NCI-H1417 (cell line): ENCODE results near the gene RUNX2.
A peak's percentile ranks its signal among the peaks of the same experiment; 100 is the strongest.

Experiments used
- DNase-seq, 3 experiments: peaks; one replicate each; lab custom pipeline; 2025; lab: John Stamatoyannopoulos, UW

RUNX2 gene

DNA sequence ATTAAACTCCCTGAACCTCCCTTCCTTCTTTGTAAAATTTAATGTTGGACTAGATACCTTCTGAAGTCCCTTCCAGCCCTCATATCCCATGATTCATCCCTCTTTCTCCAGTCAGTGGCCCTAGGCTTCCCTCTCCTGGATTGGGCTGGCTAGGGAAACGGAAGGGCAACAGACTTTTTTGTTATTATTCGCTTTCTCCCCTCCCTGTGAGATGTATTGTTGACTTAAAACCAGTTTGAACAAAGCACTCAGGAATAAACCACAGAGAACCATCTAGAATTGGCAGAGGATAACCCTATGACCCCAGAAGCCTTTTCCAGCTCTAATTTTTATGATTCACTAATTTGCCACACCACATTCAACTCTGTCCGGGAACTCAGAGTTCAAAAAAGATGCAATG lies 289.3 kb downstream of the RUNX2 start:
- DNase-seq = no peak

GRCh38 chr6:45618259-45618658 lies 290.1 kb downstream of the RUNX2 start:
- no peak for DNase-seq

GRCh38 chr6:45619211-45619760 lies 291.2 kb downstream of the RUNX2 start:
- DNase-seq = no peak

DNA sequence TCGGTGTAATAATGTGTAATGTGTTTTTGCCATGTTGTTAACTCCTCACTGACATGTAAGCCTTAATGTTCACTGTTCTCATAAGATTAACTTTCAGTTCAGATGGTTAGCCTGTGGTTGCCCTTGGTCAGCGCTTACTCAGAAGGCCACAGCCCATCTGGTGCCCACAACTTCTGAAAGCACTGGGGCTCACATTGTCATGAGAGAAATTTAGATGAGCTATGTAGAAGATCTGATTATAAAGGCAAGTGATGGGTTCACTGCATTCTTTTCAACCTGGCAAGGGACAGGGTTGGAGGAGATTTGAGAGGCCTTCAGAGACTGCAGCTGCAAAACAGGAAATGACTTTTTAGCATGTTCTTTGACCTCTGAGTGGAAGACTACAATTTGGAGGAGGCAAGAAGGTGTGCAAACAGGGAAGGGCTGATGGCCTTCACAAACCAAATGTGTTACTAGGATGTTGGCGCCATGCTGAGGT lies 291.9 kb downstream of the RUNX2 start:
- DNase-seq = peak in 1 of 3 experiments; percentile 0

DNA sequence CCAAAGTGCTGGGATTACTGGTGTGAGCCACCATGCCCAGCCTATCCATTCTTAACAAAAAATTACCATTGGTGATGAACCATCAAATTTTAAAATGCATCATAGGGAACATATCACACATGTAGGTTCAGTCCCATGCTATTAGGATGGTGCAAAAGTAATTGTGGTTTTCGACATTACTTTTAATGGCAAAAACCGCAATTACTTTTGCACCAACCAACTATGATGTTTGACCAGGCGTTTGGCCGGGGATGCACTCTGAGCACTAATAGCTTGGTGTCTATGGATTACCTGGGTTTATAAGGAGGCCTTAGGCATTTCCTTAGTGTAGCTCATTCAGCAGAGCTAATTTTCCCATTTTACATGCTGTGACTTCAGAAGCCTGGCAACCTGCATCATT lies 296.1 kb downstream of the RUNX2 start:
- no peak for DNase-seq

GRCh38 chr6:45625191-45625664 lies 297.1 kb downstream of the RUNX2 start:
- no peak for DNase-seq

- no peak for DNase-seq
Measured at GRCh38 chr6:45626087-45626891, 298.2 kb downstream of the RUNX2 start.

DNA sequence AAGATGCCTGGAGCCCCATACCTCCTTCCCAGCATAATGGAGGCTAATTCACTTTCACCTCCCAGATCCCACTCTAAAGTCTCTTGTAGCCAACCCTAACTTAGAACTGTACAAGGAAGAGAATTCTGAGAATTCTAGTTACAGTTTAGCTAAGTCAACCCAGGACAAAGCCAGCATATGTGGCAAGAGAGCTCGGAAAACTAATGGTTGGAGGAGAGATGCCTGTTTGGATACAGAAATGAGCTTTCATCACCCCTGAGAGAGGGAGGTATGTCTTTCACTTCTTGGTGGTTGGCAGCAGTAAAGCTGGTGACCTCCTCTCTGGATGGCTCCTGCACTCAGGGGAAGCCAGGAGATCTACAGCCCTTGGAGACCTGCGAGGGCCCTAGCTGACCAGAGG lies 302.2 kb downstream of the RUNX2 start:
- DNase-seq = peak in 1 of 3 experiments; percentile 29

- peak in 1 of 3 experiments; percentile 45 for DNase-seq
Measured at GRCh38 chr6:45630801-45631200, 302.7 kb downstream of the RUNX2 start.

DNA sequence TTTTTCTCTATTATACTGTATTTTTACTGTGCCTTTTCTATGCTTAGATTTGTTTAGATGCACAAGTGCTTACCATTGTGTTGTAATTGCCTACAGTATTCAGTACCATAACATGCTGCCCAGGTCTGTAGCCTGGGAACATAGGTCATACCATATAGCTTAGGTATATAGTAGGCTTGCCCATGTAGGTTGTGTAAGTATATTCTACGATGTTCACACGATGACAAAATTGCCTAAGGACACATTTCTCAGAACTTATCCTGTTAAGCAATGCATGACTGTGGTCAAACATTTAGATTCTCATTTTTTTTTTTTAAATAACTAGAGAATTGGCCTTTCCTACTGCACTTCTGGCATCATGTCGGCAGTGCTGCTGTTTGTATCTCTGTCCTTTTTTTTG lies 303.3 kb downstream of the RUNX2 start:
- DNase-seq = no peak

DNA sequence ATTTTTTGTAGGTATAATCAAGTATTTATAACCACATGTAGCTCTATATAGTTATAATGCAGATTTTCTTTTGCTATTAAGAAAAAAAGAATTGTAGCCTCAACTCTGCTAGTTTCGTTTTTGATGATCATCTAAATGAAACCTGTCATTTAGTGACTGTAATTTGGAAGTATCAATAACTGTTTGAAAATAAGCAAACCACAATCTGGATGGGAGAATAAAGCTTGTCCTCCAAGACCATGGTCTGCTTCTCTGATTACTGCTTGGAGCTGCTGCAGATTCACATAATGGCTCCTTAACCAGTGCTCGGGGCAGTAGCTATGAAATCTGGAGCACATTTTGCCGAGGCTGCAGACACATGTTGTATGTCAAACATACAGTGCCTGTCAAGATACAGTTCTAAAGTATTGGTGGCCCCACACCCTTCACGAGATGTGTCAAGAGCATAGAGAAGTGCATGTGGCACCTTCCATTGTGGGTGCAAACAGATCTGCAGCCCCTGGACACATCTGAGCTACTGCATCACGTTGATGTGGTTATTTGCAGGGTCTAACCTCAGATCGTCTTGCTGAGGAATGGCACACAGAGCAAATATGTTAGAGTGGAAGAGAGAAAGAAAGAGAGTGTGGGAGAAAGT lies 305.3 kb downstream of the RUNX2 start:
- DNase-seq = no peak

GRCh38 chr6:45634231-45634630 lies 306.1 kb downstream of the RUNX2 start:
- no peak for DNase-seq

- DNase-seq = no peak
Measured at GRCh38 chr6:45635284-45635867, 307.2 kb downstream of the RUNX2 start.

DNA sequence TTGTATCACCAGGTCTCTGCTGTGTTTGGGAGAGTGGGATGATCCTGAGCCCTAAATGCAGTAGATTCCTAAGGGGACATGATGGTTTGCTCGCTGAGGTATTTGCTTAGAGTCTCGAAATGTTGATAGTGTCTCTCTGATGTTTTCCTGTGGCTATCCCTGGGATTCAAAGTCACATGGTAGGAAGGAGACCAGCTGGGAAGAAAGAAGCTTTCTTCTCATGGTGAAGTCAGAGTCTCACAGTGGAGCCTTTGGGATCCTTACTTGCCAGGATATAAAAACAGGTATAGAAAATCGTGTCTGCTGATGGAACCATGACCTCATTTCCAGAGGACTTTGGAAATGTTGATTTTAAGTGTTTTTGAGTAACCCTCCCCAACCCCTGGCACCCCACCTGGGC lies 308.9 kb downstream of the RUNX2 start:
- no peak for DNase-seq

- no peak for DNase-seq
Measured at GRCh38 chr6:45637611-45638257, 309.6 kb downstream of the RUNX2 start.

DNA sequence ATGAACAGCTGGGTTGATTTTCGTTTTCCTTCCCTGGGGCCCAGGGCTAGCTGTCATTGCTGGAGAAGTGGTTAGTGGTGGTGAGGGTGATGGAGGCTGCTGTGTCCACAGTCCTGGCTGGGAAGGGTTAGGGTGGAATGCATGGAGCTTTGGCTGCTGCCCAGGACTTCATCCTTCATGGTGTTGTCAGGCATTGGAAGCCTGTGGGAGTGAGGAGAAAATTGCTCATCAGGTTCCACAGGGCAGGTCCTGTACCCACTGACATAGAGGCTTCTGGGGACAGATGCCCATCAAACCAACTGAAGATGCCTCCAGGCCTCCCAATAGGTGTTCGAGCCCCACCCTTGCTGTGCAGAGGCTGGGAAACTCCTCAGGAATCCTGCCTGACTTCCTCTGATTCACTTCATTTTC lies 312.0 kb downstream of the RUNX2 start:
- no peak for DNase-seq

GRCh38 chr6:45640811-45641210 lies 312.7 kb downstream of the RUNX2 start:
- no peak for DNase-seq

DNA sequence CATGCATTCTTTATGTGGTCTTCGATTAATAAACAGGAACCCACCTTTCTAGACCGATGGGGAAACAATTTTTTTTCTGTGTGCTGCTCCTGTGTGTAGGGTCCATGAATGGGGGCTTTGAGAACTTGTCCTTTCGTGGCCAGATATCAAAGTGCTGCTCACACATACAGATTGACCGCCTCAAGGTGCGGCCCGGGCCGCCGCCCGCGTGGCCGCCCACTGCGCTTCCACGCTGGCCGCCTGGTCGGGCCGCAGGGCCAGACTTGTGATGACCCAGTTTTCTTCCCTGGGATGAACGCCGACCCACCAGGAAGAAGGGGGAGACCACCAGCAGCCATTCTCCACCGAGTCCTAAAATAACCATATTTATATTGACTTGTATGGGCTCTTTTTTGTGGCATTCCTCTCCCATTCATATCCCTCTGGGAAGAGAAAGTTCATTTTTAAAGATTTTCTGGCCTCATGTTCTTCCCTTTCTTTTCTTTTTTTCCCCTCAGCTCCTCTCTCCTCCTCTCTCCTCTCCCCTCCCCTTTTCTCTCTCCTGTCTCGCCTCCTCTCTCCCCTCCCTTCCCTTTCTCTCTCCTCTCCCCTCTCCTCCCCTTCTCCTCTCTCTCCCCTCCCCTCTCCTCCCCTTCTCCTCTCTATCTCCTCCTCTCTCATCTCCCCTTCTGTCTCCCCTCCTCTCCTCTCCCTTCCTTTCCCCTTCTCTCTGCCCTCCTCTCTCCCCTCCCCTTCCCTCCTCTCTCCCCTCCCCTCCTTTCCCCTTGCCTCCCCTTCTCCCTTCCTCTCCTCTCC lies 314.4 kb downstream of the RUNX2 start:
- DNase-seq = no peak

DNA sequence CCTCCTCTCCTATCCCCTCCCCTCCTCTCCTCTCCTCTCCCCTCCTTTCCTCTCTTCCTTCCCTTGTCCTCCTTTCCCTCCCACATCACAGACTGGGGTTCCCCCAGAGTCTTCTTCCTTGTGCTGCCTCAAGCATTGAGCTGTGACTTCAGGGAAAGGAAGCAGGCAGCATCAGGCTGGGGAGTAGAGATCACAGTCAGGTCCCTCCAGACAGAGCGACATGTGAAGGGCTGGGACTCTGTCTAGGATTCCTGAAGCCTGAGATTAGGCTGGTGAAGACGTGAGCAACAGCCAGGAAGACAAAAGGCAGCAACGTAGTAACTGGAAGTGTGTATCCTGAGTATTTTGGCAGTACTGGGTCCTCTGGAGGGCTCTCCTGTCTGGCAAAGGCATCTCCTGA lies 315.0 kb downstream of the RUNX2 start:
- no peak for DNase-seq

DNA sequence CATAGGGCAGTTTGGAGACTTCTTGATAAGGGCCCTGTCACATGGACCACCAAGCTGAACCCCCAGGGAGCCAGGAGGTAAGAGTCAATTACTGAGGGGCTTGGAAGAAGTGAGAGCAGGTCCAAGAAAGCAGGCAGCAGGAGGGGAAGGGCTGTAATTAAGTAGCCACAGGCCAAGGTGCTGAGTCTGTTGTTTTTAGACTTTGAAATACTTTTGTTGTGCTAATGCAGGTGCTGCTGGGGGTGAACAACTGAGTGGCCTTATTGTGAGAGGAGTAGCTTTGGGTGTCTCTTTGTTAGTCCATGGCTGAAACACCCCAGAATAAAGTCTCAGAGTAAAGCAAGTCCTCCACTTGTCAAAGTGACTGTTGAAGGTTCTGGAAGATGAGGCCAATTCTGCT lies 316.6 kb downstream of the RUNX2 start:
- DNase-seq = no peak

- DNase-seq = no peak
Measured at GRCh38 chr6:45645302-45645701, 317.2 kb downstream of the RUNX2 start.
